IMR-90 (cell line): ENCODE measurements around the gene PFKFB2. TPM values are rescaled to one million over a fixed set of nuclear protein-coding genes. Genes with fewer than 3 reads are reported as not detected.

Source experiments
- ATAC-seq: fragments of 200-7000 bp; cut with Tn5 transposase; 2 replicates; pipeline ENCODE4 v1.9.1; 2020; ENCODE audit warnings: low read depth, mild to moderate bottlenecking, moderate library complexity
- BruUV-seq: library from RNA; stranded (reverse); fragments of 400-500 nt; replicated peaks from 2 replicates; lab custom pipeline; 2021; lab: Mats Ljungman, UMichigan
- CTCF ChIA-PET: fragments of 300-600 bp; formaldehyde crosslinking; extraction: SDS; loops from one replicate; lab custom pipeline; 2021; ENCODE audit warnings: antibody characterized with exemption; lab: Yijun Ruan, JAX
- POLR2A ChIA-PET: fragments of 300-600 bp; sonication (Branson Sonifier 250); formaldehyde crosslinking; loops from one replicate; lab custom pipeline; 2022; ENCODE audit warnings: antibody characterized with exemption; ENCODE audit not compliant: unreplicated experiment; lab: Charles Lee
- DNase-seq: peaks from one replicate; pipeline ENCODE4 v3.0.0; 2013
- H2AFZ ChIP-seq: replicated peaks from 2 replicates; pipeline ENCODE3; 2013; ENCODE audit warnings: low read length, mild to moderate bottlenecking; ENCODE audit not compliant: poor library complexity
- H2AK5ac ChIP-seq: 2 replicates; pipeline ENCODE4 v1.6.1; 2013; ENCODE audit warnings: low read depth, low read length, inconsistent platforms
- H2AK9ac ChIP-seq: replicated peaks from 2 replicates; pipeline ENCODE3; 2013; ENCODE audit warnings: mild to moderate bottlenecking, low read depth, low read length, moderate library complexity; ENCODE audit not compliant: poor library complexity
- H2BK120ac ChIP-seq: 2 replicates; pipeline ENCODE4 v1.6.1; 2013; ENCODE audit warnings: low read depth, low read length, inconsistent platforms
- H2BK15ac ChIP-seq: 3 replicates; pipeline ENCODE4 v1.6.1; 2013; ENCODE audit warnings: low read depth, low read length, inconsistent platforms
- H2BK20ac ChIP-seq: 2 replicates; pipeline ENCODE4 v1.6.1; 2013; ENCODE audit warnings: low read depth, mild to moderate bottlenecking, inconsistent platforms, low read length, moderate library complexity
- H2BK5ac ChIP-seq: 2 replicates; pipeline ENCODE4 v1.6.1; 2013; ENCODE audit warnings: mild to moderate bottlenecking, low read depth, low read length, inconsistent platforms; ENCODE audit not compliant: poor library complexity, severe bottlenecking
- H3K14ac ChIP-seq: replicated peaks from 2 replicates; pipeline ENCODE4 v1.6.1; 2013; ENCODE audit warnings: low read depth, low read length, inconsistent platforms
- H3K18ac ChIP-seq: 2 replicates; pipeline ENCODE4 v1.6.1; 2013; ENCODE audit warnings: low read depth, low read length, control low read depth
- H3K23ac ChIP-seq: 2 replicates; pipeline ENCODE4 v1.6.1; 2013; ENCODE audit warnings: low read depth, low read length, inconsistent platforms
- H3K27ac ChIP-seq: 2 replicates; pipeline ENCODE4 v1.5.1; 2013; ENCODE audit warnings: mild to moderate bottlenecking, control low read depth, low read length; ENCODE audit not compliant: insufficient read depth
- H3K27me3 ChIP-seq: 2 replicates; pipeline ENCODE4 v1.6.1; 2013; ENCODE audit warnings: low read length; ENCODE audit not compliant: control insufficient read depth, insufficient read depth
- H3K36me3 ChIP-seq: 2 replicates; pipeline ENCODE4 v1.6.1; 2013; ENCODE audit warnings: low read length, mixed read lengths; ENCODE audit not compliant: control insufficient read depth, insufficient read depth
- H3K4ac ChIP-seq: 2 replicates; pipeline ENCODE4 v1.6.1; 2013; ENCODE audit warnings: low read depth, low read length, inconsistent platforms
- H3K4me1 ChIP-seq: 2 replicates; pipeline ENCODE4 v1.6.1; 2013; ENCODE audit warnings: low read length, mixed read lengths; ENCODE audit not compliant: control insufficient read depth, insufficient read depth
- H3K4me2 ChIP-seq: 2 replicates; pipeline ENCODE4 v1.6.1; 2013; ENCODE audit warnings: low read depth, mild to moderate bottlenecking, control low read depth, low read length, moderate library complexity
- H3K4me3 ChIP-seq: 2 replicates; pipeline ENCODE4 v1.5.1; 2013; ENCODE audit warnings: low read depth, mild to moderate bottlenecking, control low read depth, low read length, moderate library complexity; ENCODE audit not compliant: insufficient read depth
- H3K56ac ChIP-seq: 2 replicates; pipeline ENCODE4 v1.6.1; 2013; ENCODE audit warnings: low read length, inconsistent platforms; ENCODE audit not compliant: insufficient read depth; ENCODE audit errors: extremely low read depth
- H3K79me1 ChIP-seq, 2 experiments: 2 replicates each; pipeline ENCODE4 v1.6.1; 2013; ENCODE audit warnings: low read length in 2 of 2, inconsistent platforms in 1 of 2, low read depth in 1 of 2
- H3K9ac ChIP-seq: 2 replicates; pipeline ENCODE4 v1.6.1; 2013; ENCODE audit warnings: low read depth, low read length, control low read depth
- H3K9me1 ChIP-seq: 2 replicates; pipeline ENCODE4 v1.6.1; 2013; ENCODE audit warnings: low read length, inconsistent platforms; ENCODE audit not compliant: insufficient read depth
- H3K9me3 ChIP-seq: 2 replicates; pipeline ENCODE4 v1.6.1; 2013; ENCODE audit warnings: low read length; ENCODE audit not compliant: control insufficient read depth, insufficient read depth
- H4K20me1 ChIP-seq: 2 replicates; pipeline ENCODE4 v1.6.1; 2013; ENCODE audit warnings: low read length, inconsistent platforms; ENCODE audit not compliant: insufficient read depth
- H4K5ac ChIP-seq: 2 replicates; pipeline ENCODE4 v1.6.1; 2013; ENCODE audit warnings: mild to moderate bottlenecking, low read depth, low read length, control low read depth
- H4K8ac ChIP-seq, 2 experiments: 2 replicates each; pipeline ENCODE4 v1.6.1; 2013; ENCODE audit warnings: low read depth in 2 of 2, low read length in 2 of 2, control low read depth in 1 of 2, inconsistent platforms in 1 of 2
- H4K91ac ChIP-seq: 2 replicates; pipeline ENCODE4 v1.6.1; 2013; ENCODE audit warnings: low read depth, low read length, inconsistent platforms; ENCODE audit not compliant: insufficient read depth
- BHLHE40 ChIP-seq: fragments of 150-350 bp; IDR thresholded peaks from 2 replicates; pipeline ENCODE4 v1.6.1; 2016; ENCODE audit warnings: mild to moderate bottlenecking, low read depth, low read length
- CHD1 ChIP-seq: IDR thresholded peaks from 2 replicates; pipeline ENCODE4 v1.6.1; 2012; ENCODE audit warnings: low read depth, low read length, improper control_type of control experiment
- ELK1 ChIP-seq: fragments of 150-350 bp; IDR thresholded peaks from 2 replicates; pipeline ENCODE4 v1.6.1; 2016; ENCODE audit warnings: low read depth, mild to moderate bottlenecking, low read length, moderate library complexity, borderline replicate concordance
- MAFK ChIP-seq: IDR thresholded peaks from 2 replicates; pipeline ENCODE4 v1.6.1; 2012; ENCODE audit warnings: low read depth, low read length, improper control_type of control experiment
- MXI1 ChIP-seq: IDR thresholded peaks from 2 replicates; pipeline ENCODE4 v1.6.1; 2012; ENCODE audit warnings: low read depth, mild to moderate bottlenecking, low read length, moderate library complexity, borderline replicate concordance
- NFE2L2 ChIP-seq: fragments of 150-350 bp; IDR thresholded peaks from 2 replicates; pipeline ENCODE4 v1.6.1; 2016; ENCODE audit warnings: low read depth, mild to moderate bottlenecking, low read length
- POLR2A ChIP-seq: IDR thresholded peaks from 2 replicates; pipeline ENCODE4 v1.6.1; 2012; ENCODE audit warnings: mild to moderate bottlenecking, low read depth, low read length
- RFX5 ChIP-seq: IDR thresholded peaks from 2 replicates; pipeline ENCODE4 v1.8.0; 2012; ENCODE audit warnings: low read depth, mild to moderate bottlenecking, low read length, moderate library complexity
- SMC3 ChIP-seq: fragments of 150-350 bp; IDR thresholded peaks from 2 replicates; pipeline ENCODE4 v1.6.1; 2016; ENCODE audit warnings: low read depth, mild to moderate bottlenecking, antibody characterized with exemption, low read length, moderate library complexity
- WGBS, 2 experiments: methylation state at CpG; one replicate each; pipeline versions ENCODE4 v1.1.5 to v1.1.7; 2013; ENCODE audit warnings: missing lambda C conversion rate in 2 of 2; ENCODE audit not compliant: insufficient read length in 1 of 2; ENCODE audit errors: extremely low coverage in 2 of 2; 5-methylcytosine and 5-hydroxymethylcytosine counted together
- dilution Hi-C: fragments of 300-500 bp; cut with HindIII; formaldehyde crosslinking; loops from one replicate; pipeline ENCODE4 v1.14.3; 2018; ENCODE audit warnings: low sequenced_read_pairs; ENCODE audit not compliant: unreplicated experiment
- in situ Hi-C: fragments of 300-500 bp; cut with MboI; formaldehyde crosslinking; loops from 3 replicates; pipeline ENCODE4 v1.14.3; 2019; ENCODE audit warnings: low sequenced_read_pairs, inconsistent platforms, mixed read lengths
- intact Hi-C: fragments of 100-400 bp; cut with micrococcal nuclease; formaldehyde crosslinking; loops from 2 replicates; pipeline ENCODE4 v1.10.0; 2022
- polyA plus RNA-seq, 3 experiments: library from polyadenylated mRNA; depleted of rRNA; stranded (reverse); fragments of >200 nt; gene quantifications; 2 replicates each; pipeline ENCODE4 v1.2.3, GENCODE V29; 2012; ENCODE audit warnings: low replicate concordance in 1 of 3
- total RNA-seq: library from RNA; depleted of rRNA; stranded (reverse); fragments of >200 nt; gene quantifications from 2 replicates; pipeline ENCODE4 v1.2.3, GENCODE V29; 2012

The PFKFB2 gene
- total and polyA plus RNA-seq, 2 of the 4 experiments (the other 2 are of a cell fraction), result 0.62 to 1.3 TPM

- Histone ChIP-seq H3K4ac (no peak within 1 kb of the TSS), H2AFZ (no peak within 1 kb of the TSS)
- intact Hi-C loops, result no loop called here
These were observed 35.9 kb downstream of the PFKFB2 start, which contains the start of gene C4BPB for GRCh38 chr1:207088701-207089626. C4BPB (plus strand) TSS chr1:207088860; CDS start chr1:207089532, 672 bp downstream.

More at GRCh38 chr1:207088701-207089626, 35.9 kb downstream of the PFKFB2 start, which contains the start of gene C4BPB:
- Histone ChIP-seq H2AK5ac (no peak within 1 kb of the TSS), H3K27ac (no peak within 1 kb of the TSS), H3K4me3 (no peak within 1 kb of the TSS), H4K8ac (no peak within 1 kb of the TSS), H3K56ac (no peak within 1 kb of the TSS), H3K4me2 (no peak within 1 kb of the TSS), H3K4me1 (no peaks in the 10 kb centered on the region), H3K79me1 (no peaks in the 10 kb centered on the region), H3K27me3 (peaks cover 6% of the 10 kb centered on the region; the same call in 1 of the 2 replicates), H2BK5ac (no peak within 1 kb of the TSS), H3K18ac (no peak within 1 kb of the TSS), H3K9me1 (no peaks in the 10 kb centered on the region), H3K14ac (no peak within 1 kb of the TSS), H2BK15ac (no peak within 1 kb of the TSS), H3K9me3 (no peaks in the 10 kb centered on the region), H3K23ac (no peak within 1 kb of the TSS), H2AK9ac (no peak within 1 kb of the TSS), H4K20me1 (no peaks in the 10 kb centered on the region), H2BK120ac (no peak within 1 kb of the TSS), H3K36me3 (no peaks in the 10 kb centered on the region), H2BK20ac (no peak within 1 kb of the TSS), H4K91ac (no peak within 1 kb of the TSS), H4K5ac (no peak within 1 kb of the TSS), H3K9ac (no peak within 1 kb of the TSS)
- POLR2A ChIA-PET, result no interaction called here
- in situ Hi-C loops, result no loop called here
- ATAC-seq (no peak), DNase-seq (no peak)
- WGBS, 2 experiments, result 60% methylated on average over 2 of the region's 9 CpGs; no CpG with 5 or more reads in 1 of the 2 experiments
- dilution Hi-C loops, result no loop called here
- no TSS peak for BruUV-seq
- CTCF ChIA-PET, result interaction anchor here (1.2 kb wide), 1 partner anchor 316 kb away, joined by 5 read pairs; no protein-coding TSS in a partner anchor
- TF ChIP-seq MXI1, result no peak
- TF ChIP-seq NFE2L2, result no peak
- TF ChIP-seq CHD1, result no peak
- no peak for TF ChIP-seq POLR2A
- no peak for TF ChIP-seq BHLHE40
- TF ChIP-seq ELK1, result no peak
- TF ChIP-seq MAFK, result no peak
- no peak for TF ChIP-seq RFX5
- TF ChIP-seq SMC3, result no peak
